Uterus (tissue), 2 donors: ENCODE results near the gene KBTBD12.
"Not testable (repeated sequence)": the region's sequence is repeated elsewhere in the genome, so short reads cannot be mapped to it uniquely, and the experiment has no call there.

ENCODE experiments used
- CTCF ChIP-seq, 4 experiments: fragments of 200-600 bp in 2 of 4; fragments of 450-650 bp in 2 of 4; sonication (generic) in 2 of 4; IDR thresholded peaks; one replicate each; pipeline ENCODE4 v1.5.1; 2016 to 2019; ENCODE audit warnings: antibody characterized with exemption in 4 of 4, mild to moderate bottlenecking in 2 of 4, moderate library complexity in 1 of 4
- POLR2A ChIP-seq, 2 donors: fragments of 450-650 bp; IDR thresholded peaks; one replicate each; pipeline ENCODE4 v1.6.1; 2016; ENCODE audit warnings: antibody characterized with exemption in 2 of 2, mild to moderate bottlenecking in 1 of 2, moderate library complexity in 1 of 2

GRCh38 chr3:127913841-127914240, 1.2 kb upstream of the KBTBD12 start:
- TF ChIP-seq CTCF, POLR2A (IDR thresholded peaks at IDR 0.05): not testable (repeated sequence)
